Lung (tissue), 12 donors: ENCODE measurements around the gene KCNH4. TPM values are rescaled to one million over a fixed set of nuclear protein-coding genes. Genes with fewer than 3 reads are reported as not detected.

Experiments used
- ATAC-seq: fragments of 200-7000 bp; cut with Tn5 transposase; one replicate; pipeline ENCODE4 v1.9.1; 2020; ENCODE audit warnings: moderate number of reproducible peaks; ENCODE audit not compliant: insufficient read depth, low FRiP score
- DNase-seq, 3 donors: peaks; one replicate each; pipeline ENCODE4 v3.0.0-alpha.2; 2013 to 2017
- H3K27ac ChIP-seq, 2 donors: one replicate each; pipeline ENCODE4 v1.5.1; 2013; ENCODE audit warnings: mild to moderate bottlenecking in 2 of 2, moderate library complexity in 2 of 2, control low read depth in 1 of 2, inconsistent platforms in 1 of 2, low read depth in 1 of 2, low read length in 1 of 2
- H3K27me3 ChIP-seq, 3 donors: one replicate each; pipeline ENCODE4 v1.5.1; 2013; ENCODE audit warnings: low read length in 2 of 3; ENCODE audit not compliant: control insufficient read depth in 3 of 3, insufficient read depth in 3 of 3
- H3K36me3 ChIP-seq, 4 donors: one replicate each; pipeline ENCODE4 v1.5.1; 2013; ENCODE audit warnings: low read length in 4 of 4, mild to moderate bottlenecking in 1 of 4, moderate library complexity in 1 of 4; ENCODE audit not compliant: control insufficient read depth in 4 of 4, insufficient read depth in 4 of 4
- H3K4me1 ChIP-seq, 5 donors: one replicate each; pipeline ENCODE4 v1.5.1; 2013; ENCODE audit warnings: low read length in 5 of 5, mild to moderate bottlenecking in 2 of 5, moderate library complexity in 1 of 5; ENCODE audit not compliant: control insufficient read depth in 5 of 5, insufficient read depth in 5 of 5
- H3K4me3 ChIP-seq: one replicate; pipeline ENCODE4 v1.5.1; 2013; ENCODE audit warnings: mild to moderate bottlenecking, control low read depth, moderate library complexity
- H3K9ac ChIP-seq, 2 donors: one replicate each; pipeline ENCODE4 v1.5.1; 2013; ENCODE audit warnings: low read length in 2 of 2, control low read depth in 1 of 2; ENCODE audit not compliant: insufficient read depth in 1 of 2
- H3K9me3 ChIP-seq, 4 donors: one replicate each; pipeline ENCODE4 v1.5.1; 2013; ENCODE audit warnings: low read length in 3 of 4, mild to moderate bottlenecking in 1 of 4, moderate library complexity in 1 of 4; ENCODE audit not compliant: control insufficient read depth in 4 of 4, insufficient read depth in 3 of 4
- CTCF ChIP-seq: IDR thresholded peaks from 2 replicates; pipeline ENCODE4 v1.5.1; 2012; ENCODE audit warnings: mild to moderate bottlenecking; ENCODE audit errors: control extremely low read depth, extremely low read depth
- WGBS, 2 donors: extraction: QIAGEN DNeasy Blood & Tissue Kit; methylation state at CpG; one replicate each; pipeline ENCODE4 v1.1.7; 2013; 5-methylcytosine and 5-hydroxymethylcytosine counted together
- polyA plus RNA-seq, 2 donors: library from polyadenylated mRNA; stranded (reverse); fragments of 200-250 nt; gene quantifications; one replicate each; pipeline ENCODE4 v1.2.1, GENCODE V29; 2013
- total RNA-seq, 2 donors: library from RNA; depleted of rRNA in 1 of 2; stranded (reverse); fragments of >200 nt in 1 of 2; gene quantifications; one replicate each; pipeline ENCODE4 v1.2.1, GENCODE V29; 2014 to 2021
- donor health status: control.
- donor health status: control.
- donor health status: Bipolar disorder and iron deficiency.
- donor health status: healthy.
- donor health status: DM: yes; HTN: yes; CAD: no.

The KCNH4 gene
- total and polyA plus RNA-seq, 4 donors = 0.04 to 0.57 (median 0.21) TPM

GRCh38 chr17:42124256-42124655, 56.7 kb downstream of the KCNH4 start:
- Histone ChIP-seq H3K4me3 (no peak overlapping the region), H3K36me3 (peaks cover 7 to 35% (median 20%) of the 10 kb centered on the region in 4 donors), H3K4me1 (peaks cover 0 to 11% (median 5%) of the 10 kb centered on the region in 5 donors), H3K27ac (no peak overlapping the region), H3K9me3 (no peaks in the 10 kb centered on the region), H3K9ac (no peak overlapping the region), H3K27me3 (no peaks in the 10 kb centered on the region)
- ATAC-seq (no peak), DNase-seq (no peak)
- 91 to 97% methylated on average over 3 of the region's 3 CpGs for WGBS, 2 donors
- no peak for TF ChIP-seq CTCF

DNA sequence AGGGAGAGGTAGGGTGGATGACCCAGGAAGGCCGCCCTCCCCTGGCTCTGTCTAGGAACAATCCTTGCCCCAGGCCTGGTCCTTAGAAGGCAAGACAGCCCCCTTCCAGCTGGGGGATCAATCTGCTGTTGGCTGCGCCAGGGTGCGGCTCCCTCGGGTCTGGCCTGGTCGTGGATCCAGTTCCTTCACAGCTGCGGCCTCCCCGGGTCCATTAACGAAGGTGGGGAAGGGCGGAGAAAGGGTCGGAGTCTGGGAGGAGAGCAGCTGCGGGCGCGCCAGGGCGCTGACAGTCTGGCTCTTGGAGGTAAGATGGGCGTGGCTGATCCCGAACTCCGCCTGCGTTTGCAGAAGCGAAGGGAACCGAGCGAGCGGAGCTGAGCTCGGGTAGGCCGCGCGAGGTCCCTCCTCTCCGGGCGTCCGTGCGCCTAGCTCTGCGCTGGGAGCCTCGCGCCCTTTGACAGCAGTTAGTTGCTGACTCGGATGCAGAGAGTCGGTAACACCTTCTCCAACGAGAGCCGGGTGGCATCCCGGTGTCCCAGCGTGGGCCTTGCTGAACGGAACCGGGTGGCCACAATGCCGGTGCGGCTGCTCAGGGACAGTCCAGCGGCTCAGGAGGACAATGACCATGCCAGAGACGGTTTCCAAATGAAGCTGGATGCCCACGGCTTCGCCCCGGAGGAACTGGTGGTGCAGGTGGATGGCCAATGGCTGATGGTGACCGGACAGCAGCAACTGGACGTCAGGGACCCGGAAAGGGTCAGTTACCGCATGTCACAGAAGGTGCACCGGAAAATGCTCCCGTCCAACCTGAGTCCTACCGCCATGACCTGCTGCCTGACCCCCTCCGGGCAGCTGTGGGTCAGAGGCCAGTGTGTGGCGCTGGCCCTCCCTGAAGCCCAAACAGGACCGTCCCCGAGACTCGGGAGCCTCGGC, 58.3 kb downstream of the KCNH4 start, which contains the start of gene HSPB9:
Gene HSPB9 (plus strand): TSS at position 434 of the 933 bp plus-strand sequence. CDS start 47 bp downstream, at position 481.
- WGBS, 2 donors = 80 to 85% methylated on average over 61 of the region's 61 CpGs
- Histone ChIP-seq H3K9ac (no peak within 1 kb of the TSS), H3K36me3 (peaks cover 7 to 25% (median 15%) of the 10 kb centered on the region in 4 donors)

GRCh38 chr17:42120770-42121769, 59.9 kb downstream of the KCNH4 start, which contains the start of gene KAT2A:
Gene KAT2A, minus strand, starts transcription at chr17:42121367. Its CDS starts 63 bp downstream, at chr17:42121304.
- Histone ChIP-seq H3K4me3 (peak within 1 kb of the TSS; percentile 27), H3K9me3 (no peaks in the 10 kb centered on the region), H3K27ac (peak within 1 kb of the TSS in 1 of 2 donors; percentile 4), H3K27me3 (no peaks in the 10 kb centered on the region), H3K9ac (no peak within 1 kb of the TSS), H3K4me1 (peaks cover 0 to 11% (median 5%) of the 10 kb centered on the region in 5 donors), H3K36me3 (peaks cover 6 to 21% (median 13%) of the 10 kb centered on the region in 4 donors)
- peak; percentile 82 to 89 (median 87) for DNase-seq
- WGBS, 2 donors = 7 to 8% methylated on average over 49 to 57 of the region's 57 CpGs
- TF ChIP-seq CTCF = no peak
- peak; percentile 91 for ATAC-seq

More for the DNA sequence above, 58.3 kb downstream of the KCNH4 start, which contains the start of gene HSPB9:
- ATAC-seq (no peak), DNase-seq (peak in 2 of 3 donors; percentile 42 to 49)
- no peak for TF ChIP-seq CTCF
- Histone ChIP-seq H3K27ac (no peak within 1 kb of the TSS), H3K4me1 (peaks cover 0 to 11% (median 5%) of the 10 kb centered on the region in 5 donors), H3K9me3 (no peaks in the 10 kb centered on the region), H3K4me3 (no peak within 1 kb of the TSS), H3K27me3 (no peaks in the 10 kb centered on the region)
